K562 (cell line): ENCODE data around the gene B2M.

Experiments
- FOXK2 ChIP-seq, 2 experiments: fragments of 450-650 bp; IDR thresholded peaks in 1 of 2; conservative IDR thresholded peaks in 1 of 2; 2 replicates each; pipeline ENCODE4 v1.6.1; 2016; ENCODE audit warnings: low read depth in 2 of 2, mild to moderate bottlenecking in 1 of 2
- SIN3A ChIP-seq, 2 experiments: fragments of 150-350 bp in 1 of 2; IDR thresholded peaks; 2 replicates each; pipeline ENCODE4 v1.6.1; 2011 to 2016; ENCODE audit warnings: borderline replicate concordance in 2 of 2, low read depth in 2 of 2, low read length in 2 of 2, mild to moderate bottlenecking in 2 of 2, moderate library complexity in 2 of 2; ENCODE audit not compliant: control insufficient read depth in 1 of 2
- TF ChIP-seq, protein P1 (sequence below), 3 experiments: IDR thresholded peaks in 2 of 3; conservative IDR thresholded peaks in 1 of 3; 2 replicates each; pipeline ENCODE4 v1.5.1; 2011 to 2012; ENCODE audit warnings: low read length in 3 of 3, mild to moderate bottlenecking in 3 of 3, control low read depth in 2 of 3, improper control_type of control experiment in 1 of 3, inconsistent platforms in 1 of 3, low read depth in 1 of 3, mixed read lengths in 1 of 3, moderate library complexity in 1 of 3; ENCODE audit not compliant: insufficient read depth in 2 of 3

GRCh38 chr15:44675911-44676310 is 35.4 kb upstream of the B2M start:
- no peak for TF ChIP-seq SIN3A (IDR thresholded peaks at IDR 0.05; ENCODE audit: borderline replicate concordance in 2 of 2, control insufficient read depth in 1 of 2, low read depth in 2 of 2, low read length in 2 of 2)
- TF ChIP-seq, protein P1, sequence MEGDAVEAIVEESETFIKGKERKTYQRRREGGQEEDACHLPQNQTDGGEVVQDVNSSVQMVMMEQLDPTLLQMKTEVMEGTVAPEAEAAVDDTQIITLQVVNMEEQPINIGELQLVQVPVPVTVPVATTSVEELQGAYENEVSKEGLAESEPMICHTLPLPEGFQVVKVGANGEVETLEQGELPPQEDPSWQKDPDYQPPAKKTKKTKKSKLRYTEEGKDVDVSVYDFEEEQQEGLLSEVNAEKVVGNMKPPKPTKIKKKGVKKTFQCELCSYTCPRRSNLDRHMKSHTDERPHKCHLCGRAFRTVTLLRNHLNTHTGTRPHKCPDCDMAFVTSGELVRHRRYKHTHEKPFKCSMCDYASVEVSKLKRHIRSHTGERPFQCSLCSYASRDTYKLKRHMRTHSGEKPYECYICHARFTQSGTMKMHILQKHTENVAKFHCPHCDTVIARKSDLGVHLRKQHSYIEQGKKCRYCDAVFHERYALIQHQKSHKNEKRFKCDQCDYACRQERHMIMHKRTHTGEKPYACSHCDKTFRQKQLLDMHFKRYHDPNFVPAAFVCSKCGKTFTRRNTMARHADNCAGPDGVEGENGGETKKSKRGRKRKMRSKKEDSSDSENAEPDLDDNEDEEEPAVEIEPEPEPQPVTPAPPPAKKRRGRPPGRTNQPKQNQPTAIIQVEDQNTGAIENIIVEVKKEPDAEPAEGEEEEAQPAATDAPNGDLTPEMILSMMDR (IDR thresholded peaks at IDR 0.05 in 2 of 3, conservative IDR thresholded peaks at IDR 0.05 in 1 of 3; ENCODE audit: insufficient read depth in 2 of 3, low read depth in 1 of 3, low read length in 3 of 3), result no peak
- TF ChIP-seq FOXK2 (conservative IDR thresholded peaks at IDR 0.05 in 1 of 2, IDR thresholded peaks at IDR 0.05 in 1 of 2; ENCODE audit: low read depth in 2 of 2), result no peak
